DMS79 (cell line): Measurements from ENCODE around the gene ORC5.

Source experiments
- DNase-seq: peaks from one replicate; lab custom pipeline; 2025; lab: John Stamatoyannopoulos, UW

ORC5 gene

DNA sequence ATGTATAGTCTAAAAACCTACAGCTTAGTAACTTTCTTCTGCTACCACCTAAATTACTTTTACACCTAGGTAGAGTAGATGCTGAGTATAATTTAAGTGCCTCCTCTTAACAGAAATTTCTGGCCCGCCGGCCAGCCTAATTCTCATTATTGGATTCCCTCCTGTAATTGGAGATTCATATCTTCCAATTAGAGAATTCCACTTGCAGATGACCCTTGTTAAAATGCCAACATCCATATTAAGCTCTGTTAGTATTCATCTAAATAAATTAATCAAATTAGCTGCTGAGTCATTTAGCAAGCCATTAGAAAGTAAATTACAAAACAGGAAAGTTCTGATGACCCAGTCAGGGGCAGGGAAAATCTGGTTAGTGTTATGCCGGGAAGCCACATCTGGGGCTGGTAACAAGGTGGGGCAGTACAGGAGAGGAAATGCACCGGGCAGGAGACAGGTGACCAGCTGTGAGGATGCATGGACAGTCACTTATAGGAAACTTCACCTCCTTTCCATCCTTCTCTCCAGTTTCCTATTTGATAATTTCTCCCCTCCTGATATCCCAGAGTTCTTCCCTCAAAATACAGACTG is 82.8 kb downstream of the ORC5 start:
- DNase-seq: no peak

DNA sequence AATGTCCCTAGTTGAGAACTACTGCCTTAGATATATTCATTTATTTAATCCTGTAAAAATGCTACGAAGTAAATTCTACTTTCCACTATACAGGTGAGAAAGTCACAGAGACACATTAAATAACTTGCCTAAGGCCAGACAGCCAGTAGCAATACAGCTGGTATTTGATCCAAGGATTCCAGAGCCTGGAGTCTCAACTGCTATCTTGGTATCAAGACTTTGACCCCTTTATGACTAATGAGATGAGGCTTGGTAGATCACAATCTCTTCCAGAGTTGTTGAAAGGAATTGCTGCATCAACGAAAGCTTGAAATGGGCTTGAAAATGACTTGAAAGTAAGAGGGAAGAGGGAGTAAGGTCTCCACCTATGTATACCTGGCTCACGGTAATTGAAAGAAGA is 83.3 kb downstream of the ORC5 start:
- DNase-seq: no peak

- DNase-seq: no peak
Observed at GRCh38 chr7:104123786-104124185, 84.0 kb downstream of the ORC5 start.

- no peak for DNase-seq
Observed at GRCh38 chr7:104113788-104114187, 94.0 kb downstream of the ORC5 start.

GRCh38 chr7:104112623-104113022 is 95.2 kb downstream of the ORC5 start:
- DNase-seq: no peak

- no peak for DNase-seq
Observed at GRCh38 chr7:104111271-104111670, 96.5 kb downstream of the ORC5 start.

- no peak for DNase-seq
Observed at GRCh38 chr7:104106108-104106905, 101.5 kb downstream of the ORC5 start.

- DNase-seq: no peak
Observed at GRCh38 chr7:104098890-104099289, 108.9 kb downstream of the ORC5 start.

- no peak for DNase-seq
Observed at GRCh38 chr7:104096683-104097082, 111.1 kb downstream of the ORC5 start.

GRCh38 chr7:104093127-104093526 is 114.7 kb downstream of the ORC5 start:
- DNase-seq: no peak

- DNase-seq: no peak
Observed at GRCh38 chr7:104091242-104091641, 116.6 kb downstream of the ORC5 start.

GRCh38 chr7:104089612-104090011 is 118.2 kb downstream of the ORC5 start:
- no peak for DNase-seq

DNA sequence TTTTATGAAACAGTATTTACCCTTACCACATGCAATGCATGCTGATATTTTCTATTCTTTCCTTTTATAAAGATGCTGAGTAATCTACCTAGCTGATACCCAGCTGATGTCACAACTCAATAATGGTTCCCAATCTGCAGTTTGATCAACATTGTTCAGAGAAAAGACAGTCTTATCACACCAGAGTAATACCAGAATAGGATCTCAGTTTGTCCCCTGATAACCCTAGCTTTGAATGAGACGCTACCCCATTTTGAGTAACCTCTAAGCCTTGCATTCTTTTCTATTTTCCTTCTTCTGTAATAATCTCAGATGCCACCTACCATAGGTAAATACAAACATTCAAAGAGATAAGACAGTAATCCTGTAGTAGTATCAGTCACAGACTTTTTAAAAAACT is 118.8 kb downstream of the ORC5 start:
- DNase-seq: no peak
